Subcutaneous abdominal adipose tissue (tissue), 5 donors: ENCODE results near the gene SURF2.
"Not testable (repeated sequence)": the region's sequence is repeated elsewhere in the genome, so short reads cannot be mapped to it uniquely, and the experiment has no call there.

Source experiments
- H3K27ac ChIP-seq: one replicate; pipeline ENCODE4 v1.7.0; 2013; ENCODE audit warnings: low read depth, mild to moderate bottlenecking, inconsistent platforms, low read length, moderate library complexity
- H3K27me3 ChIP-seq, 5 donors: one replicate each; pipeline ENCODE4 v1.7.0; 2013; ENCODE audit warnings: low read length in 5 of 5, inconsistent platforms in 1 of 5; ENCODE audit not compliant: control insufficient read depth in 5 of 5, insufficient read depth in 4 of 5
- H3K36me3 ChIP-seq, 5 donors: one replicate each; pipeline ENCODE4 v1.7.0; 2013; ENCODE audit warnings: low read length in 5 of 5; ENCODE audit not compliant: control insufficient read depth in 5 of 5, insufficient read depth in 5 of 5
- H3K4me1 ChIP-seq, 5 donors: one replicate each; pipeline ENCODE4 v1.7.0; 2013; ENCODE audit warnings: low read length in 5 of 5, mild to moderate bottlenecking in 3 of 5, moderate library complexity in 1 of 5; ENCODE audit not compliant: control insufficient read depth in 5 of 5, insufficient read depth in 5 of 5
- H3K4me3 ChIP-seq, 5 donors: one replicate each; pipeline ENCODE4 v1.7.0; 2013; ENCODE audit warnings: low read length in 5 of 5, low read depth in 1 of 5
- H3K9ac ChIP-seq, 5 donors: one replicate each; pipeline ENCODE4 v1.7.0; 2013; ENCODE audit warnings: low read length in 5 of 5, mild to moderate bottlenecking in 4 of 5, moderate library complexity in 3 of 5
- H3K9me3 ChIP-seq, 5 donors: one replicate each; pipeline ENCODE4 v1.7.0; 2013; ENCODE audit warnings: low read length in 5 of 5; ENCODE audit not compliant: control insufficient read depth in 5 of 5
- donor health status: healthy.
- donor health status: healthy.
- donor health status: healthy.
- donor health status: healthy.
- donor health status: healthy.

SURF2 gene

DNA sequence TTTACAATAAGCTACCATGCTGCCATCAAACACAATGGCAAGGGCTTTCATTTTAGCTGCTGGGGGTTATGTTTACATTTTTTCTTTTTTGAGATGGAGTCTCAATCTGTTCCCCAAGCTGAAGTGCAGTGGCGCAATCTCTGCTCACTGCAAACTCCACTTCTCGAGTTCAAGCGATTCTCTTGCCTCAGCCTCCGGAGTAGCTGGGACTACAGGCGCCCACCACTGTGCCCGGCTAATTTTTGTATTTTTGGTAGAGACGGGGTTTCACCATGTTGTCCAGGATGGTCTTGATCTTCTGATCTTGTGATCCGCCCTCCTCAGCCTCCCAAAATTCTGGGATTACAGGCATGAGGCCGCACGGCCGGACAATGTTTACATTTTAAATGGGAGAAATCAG lies 21.5 kb upstream of the SURF2 start:
- Histone ChIP-seq H3K4me1 (peaks cover 3 to 36% (median 30%) of the 10 kb centered on the region in 5 donors), H3K9ac (peak overlapping the region in 3 of 5 donors; percentile 1 to 90 (median 84)), H3K4me3 (peak overlapping the region in 3 of 5 donors; percentile 86 to 90 (median 89)), H3K36me3 (peaks cover 4 to 56% (median 47%) of the 10 kb centered on the region in 5 donors)
- not testable (repeated sequence) for H3K27me3 ChIP-seq, H3K27ac ChIP-seq, H3K9me3 ChIP-seq

DNA sequence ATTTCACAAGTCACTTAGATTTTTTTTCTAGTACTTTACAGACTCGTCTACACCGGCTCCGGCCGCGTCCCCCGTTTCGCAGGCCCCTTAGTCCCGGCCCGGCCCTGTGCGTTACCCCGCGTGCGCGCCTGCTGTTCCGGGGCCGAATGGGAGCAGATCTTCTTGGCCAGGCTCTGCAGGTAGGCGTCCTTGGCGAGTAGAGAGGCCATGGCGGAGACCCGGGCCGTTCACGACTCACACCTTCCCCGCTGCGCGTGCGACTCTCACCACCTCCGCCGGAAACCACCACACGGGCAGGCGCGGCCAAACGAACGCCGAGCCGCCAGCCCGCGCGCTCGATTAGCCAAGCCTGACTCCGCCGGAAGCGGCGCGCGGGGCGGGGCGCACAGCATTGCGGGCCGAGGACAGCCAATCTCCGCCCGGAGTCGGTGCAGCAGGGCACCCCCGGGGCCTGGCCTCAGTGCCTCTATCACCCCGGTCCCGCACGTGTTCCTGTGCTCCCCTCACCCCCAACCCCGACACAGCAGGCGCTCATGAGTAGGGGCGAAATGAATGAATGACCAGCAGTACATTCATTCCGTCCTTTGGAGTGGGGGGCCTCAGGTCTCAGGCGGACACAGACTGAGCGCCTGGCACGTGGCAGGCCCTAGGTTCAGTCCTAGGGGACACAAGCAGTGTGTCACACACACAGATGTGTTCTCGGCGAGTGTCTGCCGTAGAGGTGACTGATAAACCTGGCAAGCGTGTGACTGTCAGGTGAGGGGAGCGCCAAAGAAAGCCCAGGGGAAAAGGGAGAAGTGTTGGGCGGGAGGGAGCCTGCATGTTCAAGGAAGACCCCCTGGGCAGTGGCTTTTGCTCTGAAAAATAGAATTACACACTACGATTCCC lies 20.2 kb upstream of the SURF2 start, which contains the start of gene SURF6:
Gene SURF6 (minus strand): TSS at position 265 of the 888 bp plus-strand sequence. CDS start 56 bp downstream, at position 209.
- Histone ChIP-seq H3K4me1 (peaks cover 5 to 48% (median 41%) of the 10 kb centered on the region in 5 donors), H3K9me3 (no peaks in the 10 kb centered on the region), H3K4me3 (peak within 1 kb of the TSS; percentile 83 to 90 (median 86)), H3K27ac (peak within 1 kb of the TSS; percentile 67), H3K36me3 (peaks cover 0 to 56% (median 53%) of the 10 kb centered on the region in 5 donors), H3K9ac (peak within 1 kb of the TSS; percentile 68 to 90 (median 81)), H3K27me3 (no peaks in the 10 kb centered on the region)

DNA sequence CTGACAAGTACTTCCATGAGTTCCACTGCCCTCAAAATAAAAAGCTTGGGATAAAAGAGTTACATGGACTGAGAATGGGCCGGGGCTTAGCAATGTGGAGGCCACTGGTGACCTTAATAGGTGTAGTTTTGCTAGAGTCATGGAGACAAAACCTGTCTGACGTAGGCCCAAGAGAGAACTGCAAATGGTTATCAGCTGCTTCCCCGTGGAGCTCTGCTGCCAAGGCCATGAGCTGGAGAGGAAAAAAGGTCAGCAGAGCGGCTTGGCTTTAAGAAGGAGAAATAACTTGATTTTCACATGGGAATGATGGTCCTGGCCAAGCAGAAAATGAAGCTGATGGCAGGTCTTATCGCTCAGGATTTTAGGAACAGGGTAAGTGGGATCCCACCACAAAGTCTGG lies 16.7 kb upstream of the SURF2 start:
- no peaks in the 10 kb centered on the region for H3K9me3 ChIP-seq
- peaks cover 5 to 61% (median 47%) of the 10 kb centered on the region in 5 donors for H3K4me1 ChIP-seq
- no peak overlapping the region for H3K4me3 ChIP-seq
- no peak overlapping the region for H3K27ac ChIP-seq
- H3K9ac ChIP-seq = peak overlapping the region in 1 of 5 donors; percentile 9
- peaks cover 0 to 58% (median 53%) of the 10 kb centered on the region in 5 donors for H3K36me3 ChIP-seq
- H3K27me3 ChIP-seq = no peaks in the 10 kb centered on the region

DNA sequence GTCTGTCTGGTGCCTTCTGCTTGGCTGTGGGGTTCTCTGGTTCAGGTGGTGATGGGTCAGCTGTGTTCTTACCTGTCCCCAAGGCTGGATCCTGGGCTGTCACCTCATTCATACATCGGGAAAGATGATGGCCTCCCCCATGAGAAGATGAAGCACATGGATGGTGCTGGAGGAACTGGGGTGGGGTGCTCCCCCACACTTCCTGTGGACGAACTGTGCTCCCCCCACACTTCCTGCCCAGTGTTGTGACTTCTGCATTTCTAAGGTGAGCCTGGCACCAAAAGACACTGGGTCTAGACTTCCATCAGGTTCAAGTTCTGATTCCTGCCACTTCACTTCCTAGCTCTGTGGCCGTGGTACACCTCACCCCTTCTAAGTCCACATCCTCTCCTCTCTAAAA lies 16.1 kb upstream of the SURF2 start:
- Histone ChIP-seq H3K4me3 (peak overlapping the region in 2 of 5 donors; percentile 13 to 36), H3K27me3 (no peaks in the 10 kb centered on the region), H3K4me1 (peaks cover 3 to 54% (median 41%) of the 10 kb centered on the region in 5 donors), H3K27ac (no peak overlapping the region), H3K9me3 (no peaks in the 10 kb centered on the region), H3K9ac (peak overlapping the region in 3 of 5 donors; percentile 21 to 54 (median 46)), H3K36me3 (peaks cover 0 to 64% (median 59%) of the 10 kb centered on the region in 5 donors)

DNA sequence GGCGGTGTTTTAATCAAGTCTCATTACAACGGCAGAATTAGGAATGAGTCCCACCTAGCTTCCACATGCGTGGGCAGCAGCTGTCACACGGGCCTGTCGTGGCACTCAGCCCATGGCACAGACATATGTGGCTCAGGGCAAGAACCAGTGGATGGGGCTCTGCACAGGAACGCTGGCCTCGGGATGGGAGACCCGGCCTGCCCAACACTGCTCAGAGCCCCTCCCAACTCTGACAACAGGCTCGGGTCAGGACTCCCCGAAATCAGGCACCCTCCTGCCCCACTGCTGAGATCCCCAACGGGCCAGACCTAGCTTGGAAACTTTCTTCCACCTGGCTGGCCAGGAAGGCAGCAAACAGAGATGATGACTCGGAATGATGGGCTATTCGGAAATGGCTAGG lies 15.4 kb upstream of the SURF2 start:
- Histone ChIP-seq H3K27ac (no peak overlapping the region), H3K27me3 (no peaks in the 10 kb centered on the region), H3K9ac (peak overlapping the region in 3 of 5 donors; percentile 35 to 54 (median 46)), H3K36me3 (peaks cover 0 to 71% (median 61%) of the 10 kb centered on the region in 5 donors), H3K4me3 (peak overlapping the region in 1 of 5 donors; percentile 13), H3K4me1 (peaks cover 2 to 54% (median 36%) of the 10 kb centered on the region in 5 donors), H3K9me3 (no peaks in the 10 kb centered on the region)

DNA sequence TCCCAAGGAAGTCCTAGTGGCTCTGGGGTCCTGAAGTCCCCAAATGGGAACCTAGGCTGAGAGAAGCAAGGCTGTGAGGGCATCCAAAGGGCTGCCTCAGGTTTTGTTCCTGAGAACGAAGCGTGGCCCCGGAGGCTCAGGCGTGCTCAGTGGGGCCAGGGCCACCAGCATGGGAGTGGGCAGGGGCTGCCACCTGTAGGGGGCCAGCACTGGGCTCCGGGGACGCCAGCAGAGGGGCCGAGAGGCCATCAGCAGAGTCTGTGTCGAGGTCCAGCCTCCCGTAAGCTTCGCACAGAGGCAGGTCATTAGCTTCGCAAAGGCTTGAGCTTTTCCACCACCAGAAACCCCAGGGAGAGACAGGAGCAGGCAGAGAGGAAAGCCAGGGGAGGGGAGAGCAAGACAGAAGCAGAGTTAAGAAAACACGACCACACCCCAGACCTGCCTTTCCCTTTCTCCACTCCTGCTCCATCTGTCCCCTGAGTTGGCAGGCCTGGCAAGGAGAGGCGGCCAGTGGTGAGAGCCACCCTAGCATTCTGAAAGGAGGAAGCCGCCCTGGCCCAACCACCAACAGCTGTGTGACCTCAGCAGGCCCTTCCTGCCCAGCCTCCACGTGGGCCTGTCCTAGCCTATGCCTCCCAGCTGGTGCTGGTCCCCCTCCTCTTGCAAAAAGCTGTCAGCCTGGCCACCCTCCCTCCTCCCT lies 14.8 kb upstream of the SURF2 start:
- Histone ChIP-seq H3K9ac (peak overlapping the region in 1 of 5 donors; percentile 35), H3K4me3 (peak overlapping the region in 1 of 5 donors; percentile 38), H3K36me3 (peaks cover 0 to 73% (median 62%) of the 10 kb centered on the region in 5 donors), H3K9me3 (no peaks in the 10 kb centered on the region), H3K4me1 (peaks cover 5 to 56% (median 38%) of the 10 kb centered on the region in 5 donors), H3K27me3 (no peaks in the 10 kb centered on the region), H3K27ac (no peak overlapping the region)

DNA sequence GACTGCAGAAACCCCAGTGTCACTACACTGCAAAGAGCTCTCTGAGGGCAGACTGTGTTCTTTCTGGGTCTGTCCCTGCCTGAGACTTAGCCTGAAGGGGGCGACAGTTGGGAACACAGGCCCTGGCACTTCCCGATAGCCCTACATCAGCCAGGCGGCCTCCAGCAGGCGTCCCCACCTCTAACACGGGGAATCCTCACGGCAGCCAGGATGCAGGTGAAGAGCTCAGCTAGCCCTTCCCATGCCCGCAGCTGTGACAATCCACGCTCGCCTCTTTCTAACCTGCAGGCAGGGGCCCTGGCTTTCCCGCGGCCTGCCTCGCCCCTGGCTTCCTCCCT lies 14.3 kb upstream of the SURF2 start:
- peaks cover 0 to 73% (median 62%) of the 10 kb centered on the region in 5 donors for H3K36me3 ChIP-seq
- H3K9me3 ChIP-seq = no peaks in the 10 kb centered on the region
- no peaks in the 10 kb centered on the region for H3K27me3 ChIP-seq
- no peak overlapping the region for H3K9ac ChIP-seq
- H3K27ac ChIP-seq = no peak overlapping the region
- H3K4me3 ChIP-seq = no peak overlapping the region
- peaks cover 7 to 58% (median 40%) of the 10 kb centered on the region in 5 donors for H3K4me1 ChIP-seq

DNA sequence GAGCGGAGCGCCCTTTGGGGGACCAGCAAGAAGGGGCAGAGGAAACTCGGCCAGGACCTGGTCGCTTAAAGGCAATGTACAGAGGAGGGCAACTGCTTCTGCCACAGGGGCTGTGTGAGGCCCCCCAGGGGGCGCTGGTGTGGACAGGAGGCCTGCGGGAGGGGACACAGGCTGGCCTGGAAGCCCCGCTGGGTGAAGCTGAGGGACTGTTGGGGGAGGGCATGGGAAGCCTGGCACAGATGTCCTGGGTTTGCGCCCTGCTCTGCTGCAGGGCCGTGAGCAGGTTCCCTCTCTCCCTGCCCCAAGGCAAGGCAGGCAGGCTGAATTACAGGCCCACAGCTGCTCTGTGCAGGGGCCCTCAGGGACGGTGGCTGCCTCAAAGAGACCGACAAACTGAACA lies 13.8 kb upstream of the SURF2 start:
- Histone ChIP-seq H3K27me3 (no peaks in the 10 kb centered on the region), H3K4me3 (no peak overlapping the region), H3K36me3 (peaks cover 0 to 73% (median 62%) of the 10 kb centered on the region in 5 donors), H3K27ac (no peak overlapping the region), H3K9me3 (no peaks in the 10 kb centered on the region), H3K9ac (no peak overlapping the region), H3K4me1 (peaks cover 7 to 63% (median 44%) of the 10 kb centered on the region in 5 donors)

DNA sequence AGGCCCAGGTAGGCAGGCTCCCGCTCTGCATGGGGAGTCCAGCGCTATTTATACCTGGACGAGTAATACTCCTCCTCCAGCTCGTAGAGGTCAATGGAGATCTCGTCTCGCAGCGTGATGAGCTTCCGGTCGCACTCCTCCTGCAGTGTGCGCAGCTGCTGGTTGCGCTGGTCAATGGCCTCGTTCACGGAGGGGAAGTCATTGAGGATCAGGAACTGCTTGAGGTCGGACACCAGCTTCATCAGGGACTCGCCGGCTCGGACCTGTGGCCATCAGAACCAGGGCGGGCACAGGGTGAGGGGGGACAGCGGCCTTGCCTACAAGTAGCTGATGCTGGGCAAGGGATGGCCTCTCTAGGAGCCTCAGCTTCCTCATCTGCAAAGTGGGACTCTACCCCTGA lies 12.3 kb upstream of the SURF2 start:
- Histone ChIP-seq H3K4me3 (no peak overlapping the region), H3K9me3 (no peaks in the 10 kb centered on the region), H3K36me3 (peaks cover 0 to 72% (median 62%) of the 10 kb centered on the region in 5 donors), H3K27ac (no peak overlapping the region), H3K4me1 (peaks cover 10 to 64% (median 46%) of the 10 kb centered on the region in 5 donors), H3K27me3 (no peaks in the 10 kb centered on the region), H3K9ac (no peak overlapping the region)
